SK-N-SH treated with all-trans-retinoic acid at 6 μM for 48 hours (cell line): Measurements from ENCODE around the gene UNC5C.
A peak's percentile ranks its signal among the peaks of the same experiment; 100 is the strongest.

Experiments
- ATAC-seq: fragments of 200-7000 bp; cut with Tn5 transposase; 3 replicates; pipeline ENCODE4 v1.9.1; 2020; ENCODE audit warnings: mild to moderate bottlenecking, moderate library complexity
- ARNTL ChIP-seq: fragments of 450-650 bp; formaldehyde crosslinking; IDR thresholded peaks from 2 replicates; pipeline ENCODE4 v1.5.0; 2020; ENCODE audit warnings: low read depth, mild to moderate bottlenecking, moderate library complexity, borderline replicate concordance
- BACH2 ChIP-seq: fragments of 250-450 bp; sonication (Bioruptor Pico); IDR thresholded peaks from 2 replicates; pipeline ENCODE4 v1.9.0; 2021; ENCODE audit warnings: mild to moderate bottlenecking, borderline replicate concordance
- CREB5 ChIP-seq: fragments of 250-450 bp; sonication (Bioruptor Pico); IDR thresholded peaks from 2 replicates; pipeline ENCODE4 v1.5.1; 2020; ENCODE audit warnings: low read depth, mild to moderate bottlenecking, moderate library complexity
- CSDC2 ChIP-seq: fragments of 250-450 bp; sonication (Bioruptor Pico); IDR thresholded peaks from 2 replicates; pipeline ENCODE4 v1.5.0; 2020; ENCODE audit warnings: mild to moderate bottlenecking, moderate library complexity
- CSRNP3 ChIP-seq: fragments of 250-450 bp; sonication (Bioruptor Pico); IDR thresholded peaks from 2 replicates; pipeline ENCODE4 v1.5.1; 2021; ENCODE audit warnings: mild to moderate bottlenecking, moderate library complexity
- ESRRG ChIP-seq: fragments of 250-450 bp; sonication (Bioruptor Pico); IDR thresholded peaks from 2 replicates; pipeline ENCODE4 v1.6.1; 2021; ENCODE audit warnings: mild to moderate bottlenecking
- GLIS3 ChIP-seq: fragments of 250-450 bp; sonication (Bioruptor Pico); IDR thresholded peaks from 2 replicates; pipeline ENCODE4 v1.5.0; 2020; ENCODE audit warnings: mild to moderate bottlenecking, moderate library complexity
- PATZ1 ChIP-seq: fragments of 250-450 bp; sonication (Bioruptor Pico); IDR thresholded peaks from 2 replicates; pipeline ENCODE4 v1.8.0; 2020; ENCODE audit warnings: mild to moderate bottlenecking, moderate library complexity, borderline replicate concordance
- POU6F1 ChIP-seq: fragments of 250-450 bp; sonication (Bioruptor Pico); IDR thresholded peaks from 2 replicates; pipeline ENCODE4 v1.8.0; 2021; ENCODE audit warnings: low read depth, mild to moderate bottlenecking, moderate library complexity, borderline replicate concordance
- PPARA ChIP-seq: fragments of 250-450 bp; sonication (Bioruptor Pico); IDR thresholded peaks from 2 replicates; pipeline ENCODE4 v1.5.0; 2020; ENCODE audit warnings: mild to moderate bottlenecking, borderline replicate concordance
- RARB ChIP-seq: fragments of 250-450 bp; sonication (Bioruptor Pico); IDR thresholded peaks from 2 replicates; pipeline ENCODE4 v1.8.0; 2021; ENCODE audit warnings: mild to moderate bottlenecking, moderate library complexity
- TCF4 ChIP-seq: fragments of 250-450 bp; sonication (Bioruptor Pico); IDR thresholded peaks from 2 replicates; pipeline ENCODE4 v1.8.0; 2021; ENCODE audit warnings: mild to moderate bottlenecking, moderate library complexity, borderline replicate concordance
- TOX ChIP-seq: fragments of 250-450 bp; sonication (Bioruptor Pico); IDR thresholded peaks from 2 replicates; pipeline ENCODE4 v1.8.0; 2021; ENCODE audit warnings: mild to moderate bottlenecking, moderate library complexity, borderline replicate concordance
- ZC3H10 ChIP-seq: fragments of 250-450 bp; sonication (Bioruptor Pico); IDR thresholded peaks from 2 replicates; pipeline ENCODE4 v1.5.1; 2021; ENCODE audit warnings: mild to moderate bottlenecking, moderate library complexity
- ZFP3 ChIP-seq: fragments of 250-450 bp; sonication (Bioruptor Pico); IDR thresholded peaks from 2 replicates; pipeline ENCODE4 v1.5.0; 2020; ENCODE audit warnings: mild to moderate bottlenecking, moderate library complexity
- ZFP30 ChIP-seq: fragments of 450-650 bp; formaldehyde crosslinking; IDR thresholded peaks from 2 replicates; pipeline ENCODE4 v1.5.0; 2022; ENCODE audit warnings: mild to moderate bottlenecking, moderate library complexity
- ZNF70 ChIP-seq: fragments of 450-650 bp; formaldehyde crosslinking; IDR thresholded peaks from 2 replicates; pipeline ENCODE4 v1.5.0; 2020; ENCODE audit warnings: mild to moderate bottlenecking, moderate library complexity
- ZNF8 ChIP-seq: fragments of 450-650 bp; formaldehyde crosslinking; IDR thresholded peaks from 2 replicates; pipeline ENCODE4 v1.5.0; 2020; ENCODE audit warnings: mild to moderate bottlenecking, moderate library complexity
- TF ChIP-seq, protein P1 (sequence below): fragments of 250-450 bp; sonication (Bioruptor Pico); IDR thresholded peaks from 2 replicates; pipeline ENCODE4 v1.5.0; 2020; ENCODE audit warnings: mild to moderate bottlenecking, moderate library complexity

UNC5C gene

DNA sequence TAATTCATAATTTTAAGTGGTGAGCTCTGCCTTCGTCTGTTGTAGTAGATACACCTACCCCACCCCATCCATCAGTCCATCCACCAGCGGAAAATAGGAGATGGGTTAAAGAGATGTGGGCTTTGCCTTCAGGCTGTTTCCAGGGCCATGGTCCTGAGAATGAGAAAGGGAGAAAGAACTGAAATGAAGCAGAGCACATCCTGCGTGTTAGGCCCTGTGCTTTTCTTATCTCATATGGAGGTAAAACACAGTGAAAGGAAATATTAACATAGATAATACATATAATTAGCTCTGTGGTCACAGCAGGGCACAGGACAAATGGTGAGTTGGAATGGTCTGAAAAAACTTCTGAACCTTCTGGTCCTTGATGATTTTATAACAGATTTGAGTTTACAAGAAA, 397.5 kb downstream of the UNC5C start:
- no peak; the same call in 2 of the 3 replicates for ATAC-seq
- TF ChIP-seq ESRRG (CRISPR knock-in tag): no peak
- TF ChIP-seq BACH2 (CRISPR knock-in tag): no peak
- no peak for TF ChIP-seq ZC3H10 (CRISPR knock-in tag)
- TF ChIP-seq TCF4: no peak
- no peak for TF ChIP-seq GLIS3
- no peak for TF ChIP-seq PATZ1 (CRISPR knock-in tag)
- TF ChIP-seq, protein P1, sequence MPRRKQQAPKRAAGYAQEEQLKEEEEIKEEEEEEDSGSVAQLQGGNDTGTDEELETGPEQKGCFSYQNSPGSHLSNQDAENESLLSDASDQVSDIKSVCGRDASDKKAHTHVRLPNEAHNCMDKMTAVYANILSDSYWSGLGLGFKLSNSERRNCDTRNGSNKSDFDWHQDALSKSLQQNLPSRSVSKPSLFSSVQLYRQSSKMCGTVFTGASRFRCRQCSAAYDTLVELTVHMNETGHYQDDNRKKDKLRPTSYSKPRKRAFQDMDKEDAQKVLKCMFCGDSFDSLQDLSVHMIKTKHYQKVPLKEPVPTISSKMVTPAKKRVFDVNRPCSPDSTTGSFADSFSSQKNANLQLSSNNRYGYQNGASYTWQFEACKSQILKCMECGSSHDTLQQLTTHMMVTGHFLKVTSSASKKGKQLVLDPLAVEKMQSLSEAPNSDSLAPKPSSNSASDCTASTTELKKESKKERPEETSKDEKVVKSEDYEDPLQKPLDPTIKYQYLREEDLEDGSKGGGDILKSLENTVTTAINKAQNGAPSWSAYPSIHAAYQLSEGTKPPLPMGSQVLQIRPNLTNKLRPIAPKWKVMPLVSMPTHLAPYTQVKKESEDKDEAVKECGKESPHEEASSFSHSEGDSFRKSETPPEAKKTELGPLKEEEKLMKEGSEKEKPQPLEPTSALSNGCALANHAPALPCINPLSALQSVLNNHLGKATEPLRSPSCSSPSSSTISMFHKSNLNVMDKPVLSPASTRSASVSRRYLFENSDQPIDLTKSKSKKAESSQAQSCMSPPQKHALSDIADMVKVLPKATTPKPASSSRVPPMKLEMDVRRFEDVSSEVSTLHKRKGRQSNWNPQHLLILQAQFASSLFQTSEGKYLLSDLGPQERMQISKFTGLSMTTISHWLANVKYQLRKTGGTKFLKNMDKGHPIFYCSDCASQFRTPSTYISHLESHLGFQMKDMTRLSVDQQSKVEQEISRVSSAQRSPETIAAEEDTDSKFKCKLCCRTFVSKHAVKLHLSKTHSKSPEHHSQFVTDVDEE (CRISPR knock-in tag): no peak
- TF ChIP-seq ARNTL (CRISPR knock-in tag): no peak
- TF ChIP-seq CREB5 (CRISPR knock-in tag): no peak
- no peak for TF ChIP-seq CSRNP3
- no peak for TF ChIP-seq ZNF8 (CRISPR knock-in tag)
- TF ChIP-seq TOX: no peak
- no peak for TF ChIP-seq ZNF70 (CRISPR knock-in tag)
- no peak for TF ChIP-seq ZFP30 (CRISPR knock-in tag)
- no peak for TF ChIP-seq CSDC2 (CRISPR knock-in tag)
- TF ChIP-seq PPARA (CRISPR knock-in tag): no peak
- no peak for TF ChIP-seq POU6F1 (CRISPR knock-in tag)

GRCh38 chr4:95142932-95143331, 405.8 kb downstream of the UNC5C start:
- peak; percentile 67 for ATAC-seq
- TF ChIP-seq RARB: no peak
- TF ChIP-seq ZFP3 (CRISPR knock-in tag): no peak
- no peak for TF ChIP-seq CSRNP3
- no peak for TF ChIP-seq ZNF8 (CRISPR knock-in tag)
- no peak for TF ChIP-seq CSDC2 (CRISPR knock-in tag)
- no peak for TF ChIP-seq TOX
- TF ChIP-seq TCF4: no peak
- no peak for TF ChIP-seq PPARA (CRISPR knock-in tag)
- TF ChIP-seq CREB5 (CRISPR knock-in tag): no peak
- TF ChIP-seq GLIS3: no peak
- TF ChIP-seq ARNTL (CRISPR knock-in tag): no peak
